Measurements from ENCODE around the gene NR1I3. TPM values are rescaled to one million over a fixed set of nuclear protein-coding genes. Genes with fewer than 3 reads are reported as not detected.

Gene NR1I3
- total and polyA plus RNA-seq, 2 experiments from 2014 or later = 0.50 TPM; not detected in 1

- TF ChIP-seq REST (IDR thresholded peaks at IDR 0.05; ENCODE audit: unreplicated experiment) (no peak), POLR2AphosphoS5 (IDR thresholded peaks at IDR 0.05; ENCODE audit: low read depth) (no peak), STAT1 (IDR thresholded peaks at IDR 0.05; ENCODE audit: unreplicated experiment) (no peak), ZNF331 (CRISPR knock-in tag; IDR thresholded peaks at IDR 0.05; ENCODE audit: low read depth) (no peak), ZNF114 (CRISPR knock-in tag; IDR thresholded peaks at IDR 0.05) (no peak), EZH2 (IDR thresholded peaks at IDR 0.05; ENCODE audit: low read depth, unreplicated experiment) (no peak), NANOG (IDR thresholded peaks at IDR 0.05; ENCODE audit: borderline replicate concordance) (no peak)
- TF ChIP-seq, protein P1, sequence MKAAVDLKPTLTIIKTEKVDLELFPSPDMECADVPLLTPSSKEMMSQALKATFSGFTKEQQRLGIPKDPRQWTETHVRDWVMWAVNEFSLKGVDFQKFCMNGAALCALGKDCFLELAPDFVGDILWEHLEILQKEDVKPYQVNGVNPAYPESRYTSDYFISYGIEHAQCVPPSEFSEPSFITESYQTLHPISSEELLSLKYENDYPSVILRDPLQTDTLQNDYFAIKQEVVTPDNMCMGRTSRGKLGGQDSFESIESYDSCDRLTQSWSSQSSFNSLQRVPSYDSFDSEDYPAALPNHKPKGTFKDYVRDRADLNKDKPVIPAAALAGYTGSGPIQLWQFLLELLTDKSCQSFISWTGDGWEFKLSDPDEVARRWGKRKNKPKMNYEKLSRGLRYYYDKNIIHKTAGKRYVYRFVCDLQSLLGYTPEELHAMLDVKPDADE (IDR thresholded peaks at IDR 0.05) = no peak
These were observed 28.2 kb upstream of the NR1I3 start (continued) for GRCh38 chr1:161266202-161266601.

GRCh38 chr1:161265305-161265704, 27.3 kb upstream of the NR1I3 start:
- Mint-ChIP-seq H3K36me3 (ENCODE audit: low read depth) (no peaks in the 10 kb centered on the region), H3K27ac (no peak overlapping the region), H3K4me1 (peaks cover 23% of the 10 kb centered on the region), H3K9me3 (no peaks in the 10 kb centered on the region), H3K4me3 (no peak overlapping the region), H3K27me3 (ENCODE audit: insufficient read depth, low read depth, poor library complexity) (peaks cover 10% of the 10 kb centered on the region)
- no peaks in the 10 kb centered on the region for H3K79me2 ChIP-seq (replicated peaks; ENCODE audit: insufficient read depth)
- H3K4me1 ChIP-seq (ENCODE audit: insufficient read depth) = peaks cover 23% of the 10 kb centered on the region
- H3K27ac ChIP-seq (ENCODE audit: low read depth) = no peak overlapping the region
- H3K27me3 ChIP-seq (ENCODE audit: insufficient read depth) = peaks cover 12% of the 10 kb centered on the region
- TF ChIP-seq, protein P2, sequence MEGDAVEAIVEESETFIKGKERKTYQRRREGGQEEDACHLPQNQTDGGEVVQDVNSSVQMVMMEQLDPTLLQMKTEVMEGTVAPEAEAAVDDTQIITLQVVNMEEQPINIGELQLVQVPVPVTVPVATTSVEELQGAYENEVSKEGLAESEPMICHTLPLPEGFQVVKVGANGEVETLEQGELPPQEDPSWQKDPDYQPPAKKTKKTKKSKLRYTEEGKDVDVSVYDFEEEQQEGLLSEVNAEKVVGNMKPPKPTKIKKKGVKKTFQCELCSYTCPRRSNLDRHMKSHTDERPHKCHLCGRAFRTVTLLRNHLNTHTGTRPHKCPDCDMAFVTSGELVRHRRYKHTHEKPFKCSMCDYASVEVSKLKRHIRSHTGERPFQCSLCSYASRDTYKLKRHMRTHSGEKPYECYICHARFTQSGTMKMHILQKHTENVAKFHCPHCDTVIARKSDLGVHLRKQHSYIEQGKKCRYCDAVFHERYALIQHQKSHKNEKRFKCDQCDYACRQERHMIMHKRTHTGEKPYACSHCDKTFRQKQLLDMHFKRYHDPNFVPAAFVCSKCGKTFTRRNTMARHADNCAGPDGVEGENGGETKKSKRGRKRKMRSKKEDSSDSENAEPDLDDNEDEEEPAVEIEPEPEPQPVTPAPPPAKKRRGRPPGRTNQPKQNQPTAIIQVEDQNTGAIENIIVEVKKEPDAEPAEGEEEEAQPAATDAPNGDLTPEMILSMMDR (conservative IDR thresholded peaks at IDR 0.05; ENCODE audit: low read depth in 2 of 2) = no peak
- TF ChIP-seq ZNF331 (CRISPR knock-in tag; IDR thresholded peaks at IDR 0.05; ENCODE audit: low read depth) = no peak
- TF ChIP-seq POLR2AphosphoS5 (IDR thresholded peaks at IDR 0.05; ENCODE audit: low read depth) = no peak
- no peak for TF ChIP-seq EZH2 (IDR thresholded peaks at IDR 0.05; ENCODE audit: low read depth, unreplicated experiment)
- TF ChIP-seq JUNB (IDR thresholded peaks at IDR 0.05; ENCODE audit: unreplicated experiment) = no peak
- TF ChIP-seq ZNF114 (CRISPR knock-in tag; IDR thresholded peaks at IDR 0.05) = no peak
- no peak for TF ChIP-seq EZH2phosphoT487 (IDR thresholded peaks at IDR 0.05; ENCODE audit: unreplicated experiment)
- no peak for TF ChIP-seq REST (IDR thresholded peaks at IDR 0.05; ENCODE audit: unreplicated experiment)
- TF ChIP-seq STAT1 (IDR thresholded peaks at IDR 0.05; ENCODE audit: unreplicated experiment) = no peak
- no peaks in the 10 kb centered on the region for H3K9me2 ChIP-seq (ENCODE audit: insufficient read depth)
- no peak for ATAC-seq
- H3K36me3 ChIP-seq (ENCODE audit: insufficient read depth) = no peaks in the 10 kb centered on the region
- no peaks in the 10 kb centered on the region for H4K20me1 ChIP-seq (replicated peaks; ENCODE audit: insufficient read depth)
- no peak overlapping the region for H2AFZ ChIP-seq
- no peak overlapping the region for H3K4me3 ChIP-seq
- no peak overlapping the region for H3K4me2 ChIP-seq
- H3F3A ChIP-seq (replicated peaks; ENCODE audit: low read depth) = 0 out of 2 replicates have a peak, but pooled peaks cover 3% of the 10 kb centered on the region
- no peak for DNase-seq (ENCODE audit: low spot score)

Measured in GM23338 (cell line).